SK-N-SH (cell line): ENCODE results near the gene FBLIM1. TPM values are rescaled to one million over a fixed set of nuclear protein-coding genes. Genes with fewer than 3 reads are reported as not detected.

Source experiments
- CTCF ChIA-PET: fragments of 300-600, 350-600 bp; formaldehyde crosslinking; extraction: SDS; loops from one replicate; lab custom pipeline; 2021; lab: Yijun Ruan, JAX
- POLR2A ChIA-PET: fragments of 350-600 bp; sonication (Branson Sonifier 250); formaldehyde crosslinking; extraction: SDS; loops from one replicate; lab custom pipeline; 2020; ENCODE audit warnings: antibody characterized with exemption, inconsistent platforms; lab: Yijun Ruan, JAX
- DNase-seq: peaks from one replicate; pipeline ENCODE4 v3.0.0; 2012
- H2AFZ ChIP-seq: fragments of 200-600 bp; sonication (generic); 2 replicates; pipeline ENCODE4 v1.8.1; 2016; ENCODE audit warnings: antibody characterized with exemption, mild to moderate bottlenecking, low read depth
- H3F3A ChIP-seq: fragments of 200-600 bp; sonication (generic); replicated peaks from 2 replicates; pipeline ENCODE3; 2016; ENCODE audit warnings: antibody characterized with exemption, mild to moderate bottlenecking; ENCODE audit not compliant: insufficient read depth
- H3K27ac ChIP-seq, 2 experiments: fragments of 200-500 bp in 1 of 2; fragments of 200-600 bp in 1 of 2; sonication (Bioruptor generic) in 1 of 2; sonication (generic), shearing (Covaris generic) in 1 of 2; 2 replicates each; pipeline versions ENCODE4 v1.5.1 to v1.6.1; 2014 to 2016; ENCODE audit warnings: low read depth in 2 of 2, inconsistent platforms in 1 of 2, low read length in 1 of 2, mild to moderate bottlenecking in 1 of 2, mixed read lengths in 1 of 2
- H3K27me3 ChIP-seq: fragments of 200-600 bp; sonication (generic), shearing (Covaris generic); 2 replicates; pipeline ENCODE4 v1.6.1; 2016; ENCODE audit warnings: mixed run types; ENCODE audit not compliant: insufficient read depth
- H3K36me3 ChIP-seq, 2 experiments: fragments of 200-500 bp in 1 of 2; fragments of 200-600 bp in 1 of 2; sonication (Bioruptor generic) in 1 of 2; sonication (generic) in 1 of 2; replicated peaks in 1 of 2; 2 replicates each; pipeline versions ENCODE3 to v1.5.1; 2014 to 2016; ENCODE audit warnings: low read length in 1 of 2, mild to moderate bottlenecking in 1 of 2; ENCODE audit not compliant: insufficient read depth in 2 of 2, control insufficient read depth in 1 of 2
- H3K4me1 ChIP-seq, 2 experiments: fragments of 200-500 bp in 1 of 2; fragments of 200-600 bp in 1 of 2; sonication (Bioruptor generic) in 1 of 2; sonication (generic), shearing (Covaris generic) in 1 of 2; 2 replicates each; pipeline versions ENCODE4 v1.5.1 to v1.6.1; 2014 to 2016; ENCODE audit warnings: low read depth in 1 of 2, low read length in 1 of 2, mixed run types in 1 of 2; ENCODE audit not compliant: insufficient read depth in 2 of 2, control insufficient read depth in 1 of 2
- H3K4me2 ChIP-seq: fragments of 200-600 bp; sonication (generic), shearing (Covaris generic); 2 replicates; pipeline ENCODE4 v1.6.1; 2017; ENCODE audit warnings: mixed run types
- H3K4me3 ChIP-seq, 2 experiments: fragments of 200-500 bp in 1 of 2; fragments of 200-600 bp in 1 of 2; sonication (Bioruptor generic) in 1 of 2; sonication (generic), shearing (Covaris generic) in 1 of 2; 2 replicates each; pipeline versions ENCODE4 v1.5.1 to v1.8.1; 2014 to 2016; ENCODE audit warnings: low read depth in 2 of 2, inconsistent platforms in 1 of 2, low read length in 1 of 2, mild to moderate bottlenecking in 1 of 2, mixed read lengths in 1 of 2, moderate library complexity in 1 of 2
- H3K79me2 ChIP-seq: fragments of 200-600 bp; sonication (generic); 2 replicates; pipeline ENCODE4 v1.8.1; 2017; ENCODE audit warnings: mild to moderate bottlenecking; ENCODE audit not compliant: insufficient read depth
- H3K9ac ChIP-seq: fragments of 200-600 bp; sonication (generic); 2 replicates; pipeline ENCODE4 v1.6.1; 2017; ENCODE audit warnings: mixed run types
- H3K9me2 ChIP-seq: fragments of 200-600 bp; sonication (generic); 2 replicates; pipeline ENCODE4 v1.6.1; 2017; ENCODE audit warnings: mixed run types
- H3K9me3 ChIP-seq: fragments of 200-600 bp; sonication (generic); 2 replicates; pipeline ENCODE4 v1.6.1; 2017; ENCODE audit warnings: mixed run types, mild to moderate bottlenecking, moderate library complexity
- H4K20me1 ChIP-seq: fragments of 200-600 bp; sonication (generic); 2 replicates; pipeline ENCODE4 v1.6.1; 2017; ENCODE audit warnings: mild to moderate bottlenecking, mixed run types; ENCODE audit not compliant: insufficient read depth
- CTCF ChIP-seq: fragments of 200-600 bp; sonication (generic); IDR thresholded peaks from 2 replicates; pipeline ENCODE4 v1.6.1; 2017; ENCODE audit warnings: antibody characterized with exemption, mild to moderate bottlenecking, moderate library complexity
- GATA2 ChIP-seq: sonication (generic); formaldehyde crosslinking; IDR thresholded peaks from 2 replicates; pipeline ENCODE4 v1.5.0; 2020; ENCODE audit warnings: mild to moderate bottlenecking, missing genetic modification reagents
- NRF1 ChIP-seq: IDR thresholded peaks from 2 replicates; pipeline ENCODE4 v1.6.1; 2012; ENCODE audit warnings: low read depth, mild to moderate bottlenecking, low read length
- SMC3 ChIP-seq: IDR thresholded peaks from 2 replicates; pipeline ENCODE4 v1.6.1; 2012; ENCODE audit warnings: low read depth, low read length, improper control_type of control experiment
- TAF1 ChIP-seq: IDR thresholded peaks from 2 replicates; pipeline ENCODE4 v1.6.1; 2012; ENCODE audit warnings: low read depth, mild to moderate bottlenecking, low read length, moderate library complexity, borderline replicate concordance
- TCF12 ChIP-seq: IDR thresholded peaks from 2 replicates; pipeline ENCODE4 v1.4.0; 2012
- TEAD4 ChIP-seq: IDR thresholded peaks from 2 replicates; pipeline ENCODE4 v1.4.0; 2012; ENCODE audit warnings: mild to moderate bottlenecking, borderline replicate concordance; ENCODE audit not compliant: insufficient read depth
- USF2 ChIP-seq: fragments of 150-350 bp; IDR thresholded peaks from 2 replicates; pipeline ENCODE4 v1.6.1; 2017; ENCODE audit warnings: antibody characterized with exemption, low read length, low read depth, borderline replicate concordance
- YY1 ChIP-seq: IDR thresholded peaks from 2 replicates; pipeline ENCODE4 v1.4.0; 2012; ENCODE audit warnings: low read depth, mild to moderate bottlenecking
- WGBS: methylation state at CpG from one replicate; pipeline ENCODE4 v1.1.6; 2017; ENCODE audit warnings: low lambda C conversion rate; 5-methylcytosine and 5-hydroxymethylcytosine counted together
- polyA plus RNA-seq, 3 experiments: library from polyadenylated mRNA; depleted of rRNA; stranded (reverse); fragments of >200 nt; gene quantifications; 2 replicates each; pipeline ENCODE4 v1.2.3, GENCODE V29; 2012
- TF ChIP-seq, protein P1 (sequence below): IDR thresholded peaks from 2 replicates; pipeline ENCODE4; 2012
- TF ChIP-seq, protein P2 (sequence below): IDR thresholded peaks from 2 replicates; pipeline ENCODE4 v1.6.1; 2012; ENCODE audit warnings: mild to moderate bottlenecking, low read depth, low read length, moderate library complexity

FBLIM1 gene
- polyA plus RNA-seq, 1 of the 3 experiments (the other 2 are of a cell fraction) = 89.8 TPM

- 100% methylated on average over 4 of the region's 26 CpGs for WGBS
- Histone ChIP-seq H3K9ac (no peak overlapping the region), H2AFZ (no peak overlapping the region), H3K27ac (no peak overlapping the region), H3K4me2 (no peak overlapping the region), H3F3A (no peaks in the 10 kb centered on the region), H3K27me3 (no peaks in the 10 kb centered on the region), H3K79me2 (no peaks in the 10 kb centered on the region), H3K36me3 (peaks cover 0 to 74% of the 10 kb centered on the region in 2 experiments), H3K4me1 (no peaks in the 10 kb centered on the region), H3K9me2 (no peaks in the 10 kb centered on the region), H4K20me1 (no peaks in the 10 kb centered on the region), H3K4me3 (no peak overlapping the region), H3K9me3 (no peaks in the 10 kb centered on the region)
- no peak for DNase-seq
- CTCF ChIA-PET = no interaction called here
- TF ChIP-seq TEAD4 = no peak
- no peak for TF ChIP-seq USF2
- TF ChIP-seq SMC3 = no peak
- TF ChIP-seq CTCF = no peak
- TF ChIP-seq, protein P1, sequence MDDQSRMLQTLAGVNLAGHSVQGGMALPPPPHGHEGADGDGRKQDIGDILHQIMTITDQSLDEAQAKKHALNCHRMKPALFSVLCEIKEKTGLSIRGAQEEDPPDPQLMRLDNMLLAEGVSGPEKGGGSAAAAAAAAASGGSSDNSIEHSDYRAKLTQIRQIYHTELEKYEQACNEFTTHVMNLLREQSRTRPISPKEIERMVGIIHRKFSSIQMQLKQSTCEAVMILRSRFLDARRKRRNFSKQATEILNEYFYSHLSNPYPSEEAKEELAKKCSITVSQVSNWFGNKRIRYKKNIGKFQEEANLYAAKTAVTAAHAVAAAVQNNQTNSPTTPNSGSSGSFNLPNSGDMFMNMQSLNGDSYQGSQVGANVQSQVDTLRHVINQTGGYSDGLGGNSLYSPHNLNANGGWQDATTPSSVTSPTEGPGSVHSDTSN = no peak
- no peak for TF ChIP-seq TCF12
- no peak for TF ChIP-seq YY1
- POLR2A ChIA-PET = no interaction called here
Observed at GRCh38 chr1:15724949-15725880, 33.4 kb upstream of the FBLIM1 start.

- Histone ChIP-seq H3K4me2 (no peak overlapping the region), H3K27me3 (no peaks in the 10 kb centered on the region), H3K79me2 (no peaks in the 10 kb centered on the region), H3F3A (no peaks in the 10 kb centered on the region), H3K9me2 (no peaks in the 10 kb centered on the region), H3K4me1 (no peaks in the 10 kb centered on the region), H3K9ac (no peak overlapping the region), H2AFZ (no peak overlapping the region), H3K36me3 (peaks cover 0 to 72% of the 10 kb centered on the region in 2 experiments), H4K20me1 (no peaks in the 10 kb centered on the region), H3K4me3 (no peak overlapping the region), H3K27ac (no peak overlapping the region), H3K9me3 (no peaks in the 10 kb centered on the region)
- ChIA-PET CTCF (no interaction called here), POLR2A (no interaction called here)
- DNase-seq = no peak
- TF ChIP-seq TAF1 (no peak), NRF1 (no peak), GATA2 (CRISPR knock-in tag) (no peak)
- TF ChIP-seq, protein P2, sequence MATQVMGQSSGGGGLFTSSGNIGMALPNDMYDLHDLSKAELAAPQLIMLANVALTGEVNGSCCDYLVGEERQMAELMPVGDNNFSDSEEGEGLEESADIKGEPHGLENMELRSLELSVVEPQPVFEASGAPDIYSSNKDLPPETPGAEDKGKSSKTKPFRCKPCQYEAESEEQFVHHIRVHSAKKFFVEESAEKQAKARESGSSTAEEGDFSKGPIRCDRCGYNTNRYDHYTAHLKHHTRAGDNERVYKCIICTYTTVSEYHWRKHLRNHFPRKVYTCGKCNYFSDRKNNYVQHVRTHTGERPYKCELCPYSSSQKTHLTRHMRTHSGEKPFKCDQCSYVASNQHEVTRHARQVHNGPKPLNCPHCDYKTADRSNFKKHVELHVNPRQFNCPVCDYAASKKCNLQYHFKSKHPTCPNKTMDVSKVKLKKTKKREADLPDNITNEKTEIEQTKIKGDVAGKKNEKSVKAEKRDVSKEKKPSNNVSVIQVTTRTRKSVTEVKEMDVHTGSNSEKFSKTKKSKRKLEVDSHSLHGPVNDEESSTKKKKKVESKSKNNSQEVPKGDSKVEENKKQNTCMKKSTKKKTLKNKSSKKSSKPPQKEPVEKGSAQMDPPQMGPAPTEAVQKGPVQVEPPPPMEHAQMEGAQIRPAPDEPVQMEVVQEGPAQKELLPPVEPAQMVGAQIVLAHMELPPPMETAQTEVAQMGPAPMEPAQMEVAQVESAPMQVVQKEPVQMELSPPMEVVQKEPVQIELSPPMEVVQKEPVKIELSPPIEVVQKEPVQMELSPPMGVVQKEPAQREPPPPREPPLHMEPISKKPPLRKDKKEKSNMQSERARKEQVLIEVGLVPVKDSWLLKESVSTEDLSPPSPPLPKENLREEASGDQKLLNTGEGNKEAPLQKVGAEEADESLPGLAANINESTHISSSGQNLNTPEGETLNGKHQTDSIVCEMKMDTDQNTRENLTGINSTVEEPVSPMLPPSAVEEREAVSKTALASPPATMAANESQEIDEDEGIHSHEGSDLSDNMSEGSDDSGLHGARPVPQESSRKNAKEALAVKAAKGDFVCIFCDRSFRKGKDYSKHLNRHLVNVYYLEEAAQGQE = no peak
- 94% methylated on average over 5 of the region's 9 CpGs for WGBS
Observed at GRCh38 chr1:15726508-15726907, 32.1 kb upstream of the FBLIM1 start.
